Heart right ventricle (tissue), 16 donors: ENCODE measurements around the gene NFIB. TPM values are rescaled to one million over a fixed set of nuclear protein-coding genes. Genes with fewer than 3 reads are reported as not detected.

ENCODE experiments used
- ATAC-seq, 8 donors: fragments of 200-7000 bp; cut with Tn5 transposase; one replicate each; pipeline ENCODE4 v1.9.1; 2020; ENCODE audit warnings: mild to moderate bottlenecking in 8 of 8, moderate library complexity in 8 of 8, moderate number of reproducible peaks in 1 of 8
- DNase-seq, 2 donors: peaks; one replicate each; pipeline ENCODE4 v3.0.0-alpha.2; 2020
- H3K27ac ChIP-seq, 10 donors: fragments of 200-600 bp; sonication (generic) in 2 of 10; one replicate each; pipeline versions ENCODE4 v1.5.0 to v1.8.0; 2020 to 2022; ENCODE audit warnings: mild to moderate bottlenecking in 3 of 10
- H3K27me3 ChIP-seq, 7 donors: fragments of 200-600 bp; one replicate each; pipeline ENCODE4 v1.8.0; 2021 to 2022; ENCODE audit warnings: mild to moderate bottlenecking in 2 of 7
- H3K36me3 ChIP-seq, 9 donors: fragments of 200-600 bp; sonication (generic) in 1 of 9; one replicate each; pipeline versions ENCODE4 v1.5.0 to v1.8.0; 2020 to 2022; ENCODE audit warnings: mild to moderate bottlenecking in 2 of 9
- H3K4me1 ChIP-seq, 9 donors: fragments of 200-600 bp; sonication (generic) in 1 of 9; one replicate each; pipeline versions ENCODE4 v1.5.0 to v1.8.0; 2020 to 2022; ENCODE audit warnings: mild to moderate bottlenecking in 4 of 9
- H3K4me3 ChIP-seq, 10 donors: fragments of 200-600 bp; sonication (generic) in 2 of 10; one replicate each; pipeline versions ENCODE4 v1.5.0 to v1.8.0; 2020 to 2022; ENCODE audit warnings: mild to moderate bottlenecking in 7 of 10, moderate library complexity in 2 of 10
- H3K9me3 ChIP-seq, 11 donors: fragments of 200-600 bp in 10 of 11; sonication (generic) in 2 of 11; one replicate each; pipeline versions ENCODE4 v1.5.0 to v1.8.0; 2013 to 2022; ENCODE audit warnings: mild to moderate bottlenecking in 2 of 11, control low read depth in 1 of 11, moderate library complexity in 1 of 11
- CTCF ChIP-seq, 9 donors: fragments of 200-600 bp; sonication (generic) in 2 of 9; IDR thresholded peaks; one replicate each; pipeline versions ENCODE4 v1.5.0 to v1.8.0; 2021 to 2022; ENCODE audit warnings: antibody characterized with exemption in 9 of 9, mild to moderate bottlenecking in 5 of 9, moderate library complexity in 1 of 9
- WGBS, 2 donors: extraction: QIAGEN DNeasy Blood & Tissue Kit; methylation state at CpG; one replicate each; pipeline ENCODE4 v1.1.7; 2013; ENCODE audit warnings: inconsistent platforms in 1 of 2; 5-methylcytosine and 5-hydroxymethylcytosine counted together
- intact Hi-C, 10 donors: fragments of 100-400 bp; cut with DNase I; formaldehyde crosslinking; loops; one replicate each; pipeline versions ENCODE4 v1.11.1 to v1.14.2; 2022
- polyA plus RNA-seq, 2 donors: library from polyadenylated mRNA; stranded (reverse); fragments of 200-250 nt; gene quantifications; one replicate each; pipeline ENCODE4 v1.2.3, GENCODE V29; 2013
- total RNA-seq, 10 donors: library from RNA; stranded (reverse); fragmentation: NEBNext Ultra II Directional in 3 of 10; extraction: Animal tissue kit (Norgen Biotek cat#: 25700) in 3 of 10; gene quantifications; one replicate each; pipeline versions ENCODE4 v1.2.1 to v1.2.4, GENCODE V29; 2021 to 2023
- donor health status: Arrhythmogenic right ventricular cardiomyopathy.
- donor health status: ischemic (EF 13 %, LVEDD 7.1; RV severe dilation, severe dysfunction).
- donor health status: healthy with polysubstance abuse.
- donor health status: DM: no; HTN: yes; CAD: no.
- donor health status: DM: no; HTN: no; CAD: no.
- donor health status: ischemic (EF 25% LVEDD 6.9; RV normal size, moderate dysfunction).
- donor health status: ischemic (EF 25% LVEDD 5.7; RV mildly dilated, moderate dysfunction).
- donor health status: healthy.
- donor health status: DM: yes; HTN: yes; CAD: no.
- donor health status: Ischemic cardiomyopathy.
- donor health status: ischemic (EF 35%, LVEDD 5.7; RV mildly dilated, moderate dysfunction).
- donor health status: nonischemic (EF 11% LVEDD 7.7; RV severe dilation, severe dysfunction).
- donor health status: DM: yes; HTN: yes; CAD: no.
- donor health status: PGD.
- donor health status: ischemic (EF 29% LVEDD 5.4; RV normal size, mild dysfunction).
- donor health status: nonischemic (EF 23%, LVEDD 6.1; RV moderate dilation, normal function).

Gene NFIB
- total and polyA plus RNA-seq, 12 donors = 16.7 to 145 (median 124) TPM

GRCh38 chr9:14340219-14340873, 26.4 kb upstream of the NFIB start:
- DNase-seq (no peak), ATAC-seq (no peak)
- 71 to 76% methylated on average over 8 of the region's 8 CpGs for WGBS, 2 donors
- peaks cover 0 to 9% (median 0%) of the 10 kb centered on the region in 7 donors for H3K27me3 ChIP-seq
- intact Hi-C loops = no loop called here
- H3K9me3 ChIP-seq = no peaks in the 10 kb centered on the region
- H3K36me3 ChIP-seq = no peaks in the 10 kb centered on the region
- no peak overlapping the region for H3K27ac ChIP-seq
- peaks cover 13 to 49% (median 38%) of the 10 kb centered on the region in 9 donors for H3K4me1 ChIP-seq
- H3K4me3 ChIP-seq = no peak overlapping the region
- TF ChIP-seq CTCF (IDR thresholded peaks at IDR 0.05) = no peak

DNA sequence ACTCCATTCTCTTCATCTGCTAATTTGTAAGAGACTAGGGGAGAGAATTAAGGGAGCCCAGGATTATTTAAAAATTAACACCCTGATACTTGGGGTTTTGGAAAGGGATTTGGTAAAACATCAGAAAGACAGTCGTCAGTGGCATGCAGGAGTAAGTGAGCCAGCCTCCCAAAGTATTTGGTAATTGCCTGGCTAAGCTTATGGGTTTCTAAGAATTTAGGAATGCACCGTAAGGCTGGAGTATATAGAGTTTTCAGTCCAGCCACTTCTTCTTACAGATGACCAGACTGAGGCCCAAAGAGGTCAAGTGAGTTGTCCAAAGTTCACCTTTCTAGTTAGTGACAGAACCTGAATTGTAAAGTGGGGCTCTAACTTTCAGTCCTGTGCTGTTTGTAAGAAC, 25.8 kb upstream of the NFIB start:
- DNase-seq (no peak), ATAC-seq (no peak)
- peaks cover 12 to 43% (median 35%) of the 10 kb centered on the region in 9 donors for H3K4me1 ChIP-seq
- TF ChIP-seq CTCF (IDR thresholded peaks at IDR 0.05) = no peak
- no peaks in the 10 kb centered on the region for H3K36me3 ChIP-seq
- H3K27ac ChIP-seq = no peak overlapping the region
- intact Hi-C loops = no loop called here
- H3K27me3 ChIP-seq = peaks cover 0 to 3% (median 0%) of the 10 kb centered on the region in 7 donors
- WGBS, 2 donors = 87 to 95% methylated on average over 2 of the region's 2 CpGs
- peaks cover 0 to 4% (median 0%) of the 10 kb centered on the region in 11 donors for H3K9me3 ChIP-seq
- H3K4me3 ChIP-seq = no peak overlapping the region

- 64 to 77% methylated on average over 4 of the region's 4 CpGs for WGBS, 2 donors
- H3K27me3 ChIP-seq = no peaks in the 10 kb centered on the region
- ATAC-seq (no peak), DNase-seq (no peak)
- no peaks in the 10 kb centered on the region for H3K36me3 ChIP-seq
- peaks cover 0 to 4% (median 0%) of the 10 kb centered on the region in 11 donors for H3K9me3 ChIP-seq
- intact Hi-C loops = no loop called here
- H3K4me1 ChIP-seq = peaks cover 4 to 23% (median 18%) of the 10 kb centered on the region in 9 donors
- no peak overlapping the region for H3K27ac ChIP-seq
- H3K4me3 ChIP-seq = no peak overlapping the region
- no peak for TF ChIP-seq CTCF (IDR thresholded peaks at IDR 0.05)
These were observed 23.7 kb upstream of the NFIB start for GRCh38 chr9:14337615-14338014.

DNA sequence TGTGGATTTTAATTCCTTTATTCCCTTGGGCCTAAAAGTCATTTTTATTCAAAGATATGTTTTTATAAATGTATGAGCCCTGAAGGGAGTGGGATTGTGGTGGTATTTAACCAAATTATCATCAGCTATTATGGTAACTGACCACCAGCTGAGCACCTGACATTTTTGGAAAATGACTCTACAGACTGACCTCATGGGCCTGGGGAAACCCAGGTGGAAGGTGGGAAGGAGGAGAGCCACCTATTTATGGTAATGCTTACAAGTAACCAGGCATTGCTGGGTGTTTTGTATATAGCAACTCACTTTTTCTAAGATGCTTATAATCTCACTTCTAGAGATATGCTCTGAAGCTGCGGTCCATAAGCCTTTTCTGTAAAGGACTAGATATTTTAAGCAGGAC, 22.3 kb upstream of the NFIB start:
- no peak for TF ChIP-seq CTCF (IDR thresholded peaks at IDR 0.05)
- Histone ChIP-seq H3K4me1 (peaks cover 3 to 11% (median 4%) of the 10 kb centered on the region in 9 donors), H3K9me3 (peaks cover 0 to 4% (median 0%) of the 10 kb centered on the region in 11 donors), H3K27me3 (no peaks in the 10 kb centered on the region), H3K4me3 (no peak overlapping the region), H3K27ac (no peak overlapping the region), H3K36me3 (no peaks in the 10 kb centered on the region)
- DNase-seq = no peak
- WGBS, 2 donors = 96 to 98% methylated on average over 1 of the region's 1 CpG
- no peak for ATAC-seq
- intact Hi-C loops = no loop called here
